OCI-LY3 (cell line): ENCODE data around the gene USPL1.

ENCODE experiments used
- CTCF ChIP-seq: fragments of 200-600, 300-600 bp; sonication (generic); IDR thresholded peaks from 2 replicates; pipeline ENCODE4 v1.5.1; 2014; ENCODE audit warnings: antibody characterized with exemption, low read length, low read depth
- EZH2phosphoT487 ChIP-seq: fragments of 200-600 bp; shearing (Covaris generic); IDR thresholded peaks from 2 replicates; pipeline ENCODE4 v1.6.1; 2018; ENCODE audit warnings: antibody characterized with exemption, mixed run types, low read depth

GRCh38 chr13:30668312-30668711 lies 50.6 kb downstream of the USPL1 start:
- TF ChIP-seq CTCF (no peak), EZH2phosphoT487 (no peak)
